ENCODE measurements around the gene RRAS2.

- no peak for TF ChIP-seq POLR2AphosphoS5 (IDR thresholded peaks at IDR 0.05; ENCODE audit: borderline replicate concordance, low read depth, low read length)
- no peak for TF ChIP-seq EZH2 (IDR thresholded peaks at IDR 0.05)
- TF ChIP-seq FOXP2 (optimal IDR thresholded peaks at IDR 0.05; ENCODE audit: control extremely low read depth, extremely low read length, insufficient read depth): no peak
Measured at GRCh38 chr11:14315130-14315529, 43.9 kb downstream of the RRAS2 start.

Measured in SK-N-MC (cell line).